Measurements from ENCODE around the gene NTNG1.

Gene NTNG1

GRCh38 chr1:107496002-107496401, 355.2 kb downstream of the NTNG1 start:
- DNase-seq (ENCODE audit: low read depth, low spot score): no peak

DNA sequence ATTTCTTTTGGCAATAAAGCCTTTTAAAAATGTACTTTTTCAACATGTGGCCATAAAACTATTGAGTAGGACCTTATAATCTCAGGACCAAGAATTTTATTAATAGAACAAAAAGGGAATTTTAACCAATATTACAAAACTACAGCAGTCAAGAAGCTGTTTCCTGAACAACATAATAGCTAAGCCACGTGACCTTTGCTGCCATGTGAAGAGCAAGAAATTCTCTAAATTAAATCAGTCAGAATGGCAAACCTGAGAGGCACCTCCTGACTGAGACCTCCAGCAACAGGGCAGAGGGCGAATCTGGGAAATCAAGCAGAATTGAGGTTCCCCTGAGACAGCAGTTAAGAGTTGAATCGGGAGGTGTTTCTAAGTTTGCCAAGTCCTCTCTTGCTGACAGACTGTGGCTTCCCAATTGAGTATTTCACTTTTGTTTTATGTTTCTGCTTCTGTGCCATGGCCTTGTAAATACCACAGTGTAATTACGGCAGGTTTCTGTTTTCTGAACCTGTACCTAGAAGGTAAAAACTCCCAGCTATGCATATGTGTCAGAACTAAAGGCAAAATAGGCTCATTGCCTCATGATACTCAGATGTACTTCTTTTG, 358.4 kb downstream of the NTNG1 start:
- no peak for DNase-seq (ENCODE audit: low read depth, low spot score)

- DNase-seq (ENCODE audit: low read depth, low spot score): no peak
Measured at GRCh38 chr1:107501081-107501605, 360.3 kb downstream of the NTNG1 start.

GRCh38 chr1:107510347-107510746, 369.5 kb downstream of the NTNG1 start:
- no peak for DNase-seq (ENCODE audit: low read depth, low spot score)

DNA sequence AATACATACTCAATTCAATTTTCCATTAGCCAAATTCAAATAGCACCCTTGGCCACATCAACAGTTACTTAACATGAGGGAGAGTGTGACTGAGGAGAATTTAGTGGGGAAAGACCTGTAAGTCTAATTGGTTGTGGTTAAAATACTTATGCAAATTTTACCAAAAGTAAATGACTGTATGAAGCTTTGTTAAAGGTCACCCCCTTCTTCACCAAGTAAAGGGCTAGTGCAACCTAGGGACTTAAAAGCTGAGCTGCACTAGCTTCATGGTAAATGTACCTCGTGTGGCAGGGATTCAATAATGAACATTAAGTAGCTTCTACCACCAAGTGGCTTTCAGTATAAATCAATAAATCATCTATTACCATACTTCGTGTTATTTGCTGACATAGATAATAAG, 372.0 kb downstream of the NTNG1 start:
- no peak for DNase-seq (ENCODE audit: low read depth, low spot score)

- no peak for DNase-seq (ENCODE audit: low read depth, low spot score)
Measured at GRCh38 chr1:107514841-107515240, 374.0 kb downstream of the NTNG1 start.

- DNase-seq (ENCODE audit: low read depth, low spot score): no peak
Measured at GRCh38 chr1:107515702-107516101, 374.9 kb downstream of the NTNG1 start.

DNA sequence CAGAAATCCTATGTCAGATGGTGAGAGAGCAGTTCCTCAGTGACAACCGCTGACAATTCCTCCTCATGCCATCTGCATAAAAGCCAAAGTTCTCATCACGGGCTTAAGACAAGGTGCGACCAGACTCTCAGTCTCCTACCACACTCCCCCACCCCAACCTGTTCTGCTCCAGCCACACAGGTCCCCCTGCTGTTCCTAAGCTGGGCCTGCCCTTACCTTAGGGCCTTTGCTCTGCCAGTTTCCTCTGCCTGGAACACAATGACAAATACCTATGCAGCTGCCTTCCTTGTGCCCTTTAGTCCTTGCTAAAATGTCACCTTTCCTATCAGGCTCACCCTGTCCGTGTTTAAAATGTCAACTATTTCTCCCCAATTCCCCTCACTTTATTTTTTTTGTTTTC, 382.2 kb downstream of the NTNG1 start:
- DNase-seq (ENCODE audit: low read depth, low spot score): no peak

- no peak for DNase-seq (ENCODE audit: low read depth, low spot score)
Measured at GRCh38 chr1:107523736-107524135, 382.9 kb downstream of the NTNG1 start.

DNA sequence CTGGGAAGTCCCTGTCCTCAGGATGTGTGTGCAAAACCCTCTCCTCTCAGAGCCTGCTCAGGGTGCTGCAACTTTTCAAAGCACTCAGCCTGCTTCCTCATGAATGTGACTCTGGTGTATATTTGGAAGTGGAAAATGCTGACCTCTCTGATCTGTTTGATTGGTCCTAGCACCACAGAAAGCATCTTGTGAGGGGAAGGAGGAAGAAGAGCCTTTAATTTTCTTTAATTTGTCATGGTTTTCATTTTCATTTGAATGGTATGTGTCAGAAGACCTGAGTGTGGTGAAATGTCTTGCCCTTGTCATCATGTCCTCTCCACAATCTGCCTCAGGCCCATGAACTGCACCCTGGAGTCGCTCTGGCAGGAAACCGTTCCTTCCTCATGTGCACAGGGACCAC, 383.5 kb downstream of the NTNG1 start:
- no peak for DNase-seq (ENCODE audit: low read depth, low spot score)

DNA sequence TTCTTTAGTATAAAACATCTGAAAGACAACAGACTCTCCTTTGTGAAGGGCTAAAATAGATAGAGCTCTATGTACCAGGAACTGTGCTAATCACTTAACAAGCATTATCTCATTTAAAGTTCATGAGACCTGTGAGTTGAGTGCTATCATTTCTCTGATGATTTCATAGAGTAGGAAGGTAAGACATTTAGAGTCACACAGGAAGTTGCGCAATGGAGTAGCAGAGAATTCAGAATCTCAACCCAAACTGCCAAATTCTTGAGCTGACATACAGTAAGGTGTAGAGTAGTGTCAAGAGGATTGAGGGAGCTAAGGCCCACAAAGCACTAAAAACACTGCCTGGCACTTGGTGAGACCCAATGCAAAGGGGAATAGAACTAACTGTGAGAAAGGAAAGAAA, 384.3 kb downstream of the NTNG1 start:
- no peak for DNase-seq (ENCODE audit: low read depth, low spot score)

- no peak for DNase-seq (ENCODE audit: low read depth, low spot score)
Measured at GRCh38 chr1:107525961-107526360, 385.1 kb downstream of the NTNG1 start.

DNA sequence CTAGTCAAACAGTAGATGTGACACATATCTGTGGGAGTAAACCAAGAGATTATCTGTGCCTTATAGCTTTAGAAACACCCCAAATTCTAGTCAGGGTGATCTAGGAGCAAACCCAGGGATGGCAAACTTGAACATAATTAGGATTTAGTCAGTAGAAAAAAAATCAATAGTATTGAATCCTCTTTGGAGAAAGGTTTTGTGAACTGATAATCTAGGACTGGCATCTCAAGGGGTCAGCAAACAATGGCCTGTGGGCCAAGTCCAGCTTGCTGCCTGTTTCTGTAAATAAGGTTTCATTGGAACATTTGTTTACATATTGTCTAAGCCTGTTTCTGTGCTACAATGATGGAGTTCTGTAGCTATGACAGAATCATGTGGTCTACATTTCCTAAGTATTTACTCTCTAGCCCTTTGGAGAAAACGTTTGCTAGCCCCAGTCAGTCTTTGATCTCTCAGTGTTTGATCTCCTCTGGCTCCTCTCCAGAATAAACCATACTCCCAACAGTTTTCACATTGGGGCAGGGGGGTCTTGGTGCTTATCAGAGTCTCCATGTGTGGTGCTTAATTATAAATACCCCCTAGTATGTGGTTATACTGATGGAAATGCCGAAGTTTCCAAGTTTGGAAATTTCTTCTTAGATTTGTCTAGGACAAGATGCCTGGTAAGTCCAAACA, 385.8 kb downstream of the NTNG1 start:
- DNase-seq (ENCODE audit: low read depth, low spot score): no peak

GRCh38 chr1:107529511-107530149, 388.8 kb downstream of the NTNG1 start:
- no peak for DNase-seq (ENCODE audit: low read depth, low spot score)

DNA sequence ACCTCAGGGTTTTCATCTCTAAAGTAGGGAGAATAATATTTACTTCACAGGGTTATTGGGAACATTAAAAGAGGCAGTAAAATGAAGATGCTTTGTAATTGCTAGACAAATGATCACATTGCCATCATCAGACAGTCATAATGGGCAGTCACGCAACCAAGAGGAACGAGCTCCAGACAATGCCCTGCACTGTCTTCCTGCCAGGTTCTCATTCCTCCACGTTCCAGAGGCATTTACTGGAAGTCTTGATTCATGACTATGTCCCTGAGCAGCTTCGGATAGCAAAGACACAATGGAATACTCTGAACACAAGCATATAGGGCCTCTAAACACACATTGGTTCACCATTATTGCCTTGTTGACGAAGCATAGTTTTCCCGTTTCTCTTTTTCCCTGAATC, 389.7 kb downstream of the NTNG1 start:
- no peak for DNase-seq (ENCODE audit: low read depth, low spot score)

DNA sequence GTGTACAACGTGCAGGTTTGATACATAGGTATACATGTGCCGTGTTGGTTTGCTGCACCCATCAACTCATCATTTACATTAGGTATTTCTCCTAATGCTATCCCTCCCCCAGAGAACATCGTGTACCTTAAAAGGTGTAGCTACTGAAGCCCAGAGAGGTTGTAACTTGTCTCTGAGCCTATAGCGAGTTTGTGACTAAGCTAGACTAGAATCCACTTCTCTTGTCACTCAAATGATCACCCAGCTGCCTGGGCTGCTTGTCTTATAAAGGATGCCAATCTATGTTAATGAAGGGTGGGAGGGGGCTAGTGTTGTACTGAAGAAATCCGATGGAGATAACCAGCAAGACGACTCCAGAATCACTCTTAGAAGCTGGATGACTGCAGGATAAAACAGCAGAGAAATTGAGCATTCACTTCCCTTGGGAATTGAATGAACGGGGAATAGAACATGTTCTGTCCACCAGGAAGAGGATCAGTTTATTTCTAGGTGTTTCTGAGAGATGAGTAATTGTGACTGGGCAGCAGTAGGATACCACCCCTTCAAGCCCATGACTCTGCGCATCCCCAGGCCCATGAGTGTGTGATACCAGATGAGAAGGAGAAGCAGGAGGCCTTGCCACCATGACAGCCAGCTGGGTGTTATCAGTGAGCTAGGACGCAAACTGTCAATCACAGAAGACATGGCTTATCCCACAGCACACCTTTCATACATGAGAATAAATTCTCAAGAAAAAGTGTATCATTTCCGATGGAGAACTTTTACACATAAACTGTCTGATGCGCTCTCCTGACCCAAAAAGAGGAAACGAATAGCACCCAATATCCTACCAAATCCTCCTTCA, 390.4 kb downstream of the NTNG1 start:
- no peak for DNase-seq (ENCODE audit: low read depth, low spot score)

DNA sequence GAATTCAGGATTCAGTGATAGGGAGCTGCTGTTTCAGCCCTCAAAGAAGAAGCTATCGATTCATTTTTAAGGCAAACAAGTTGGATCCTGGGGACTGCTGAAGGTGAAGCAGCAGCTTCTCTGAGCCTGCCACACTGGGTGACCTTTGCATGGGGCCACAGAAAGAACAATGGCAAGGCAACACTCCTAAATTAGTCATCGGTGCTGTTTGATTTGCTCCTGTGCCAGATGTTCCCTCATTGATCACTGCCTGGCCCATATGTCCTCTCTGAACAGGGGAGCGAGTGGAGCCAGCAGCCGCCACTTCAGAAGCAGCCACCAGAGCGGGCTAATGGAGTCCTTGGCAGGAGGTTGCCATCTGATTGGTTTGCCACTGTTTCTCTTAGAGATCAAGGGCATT, 391.5 kb downstream of the NTNG1 start:
- DNase-seq (ENCODE audit: low read depth, low spot score): no peak

Measured in smooth muscle cell of the brain vasculature (primary cell).